Stimulated activated naive B cell treated with anti-CD40 and anti-IgM and Interleukin-4, amounts not matched to agents 10 μg/mL and 1 μg/mL and 100 μg/mL, for 72 hours (primary cell): ENCODE measurements around the gene ZNF618.

Experiments used
- ATAC-seq, 2 donors: fragments of 150-1000 bp; cut with Tn5 transposase; replicated peaks; 2 replicates each; pipeline ENCODE4 v1.10.0; 2021; ENCODE audit warnings: moderate library complexity in 1 of 2
- DNase-seq: peaks from one replicate; pipeline ENCODE4 v3.0.0; 2021
- H3K27ac Mint-ChIP-seq: one replicate; pipeline ENCODE4 v1.8.0; 2022; ENCODE audit warnings: mild to moderate bottlenecking, mixed read lengths
- H3K27me3 Mint-ChIP-seq, 2 donors: one replicate each; pipeline ENCODE4 v1.8.0; 2022; ENCODE audit warnings: mixed read lengths in 2 of 2
- H3K36me3 Mint-ChIP-seq, 2 donors: one replicate each; pipeline ENCODE4 v1.8.0; 2022; ENCODE audit warnings: mixed read lengths in 2 of 2, mild to moderate bottlenecking in 1 of 2
- H3K4me1 Mint-ChIP-seq, 2 donors: one replicate each; pipeline ENCODE4 v1.8.0; 2022; ENCODE audit warnings: mixed read lengths in 2 of 2, mild to moderate bottlenecking in 1 of 2
- H3K4me3 Mint-ChIP-seq, 2 donors: one replicate each; pipeline ENCODE4 v1.8.0; 2022; ENCODE audit warnings: mild to moderate bottlenecking in 2 of 2, mixed read lengths in 2 of 2, moderate library complexity in 1 of 2
- H3K9me3 Mint-ChIP-seq, 2 donors: one replicate each; pipeline ENCODE4 v1.8.0; 2022; ENCODE audit warnings: mixed read lengths in 2 of 2, mild to moderate bottlenecking in 1 of 2

The ZNF618 gene

GRCh38 chr9:113940077-113940476, 64.0 kb downstream of the ZNF618 start:
- no peak overlapping the region for H3K27ac Mint-ChIP-seq
- H3K9me3 Mint-ChIP-seq = peaks cover 5 to 10% of the 10 kb centered on the region in 2 donors
- H3K4me3 Mint-ChIP-seq = no peak overlapping the region
- ATAC-seq (no peak), DNase-seq (no peak)
- peaks cover 0 to 1% of the 10 kb centered on the region in 2 donors for H3K4me1 Mint-ChIP-seq
- H3K27me3 Mint-ChIP-seq = no peaks in the 10 kb centered on the region
- H3K36me3 Mint-ChIP-seq = peaks cover 9 to 11% of the 10 kb centered on the region in 2 donors

- H3K27ac Mint-ChIP-seq = no peak overlapping the region
- H3K4me3 Mint-ChIP-seq = no peak overlapping the region
- ATAC-seq (no peak), DNase-seq (no peak)
- peaks cover 5 to 10% of the 10 kb centered on the region in 2 donors for H3K9me3 Mint-ChIP-seq
- no peaks in the 10 kb centered on the region for H3K4me1 Mint-ChIP-seq
- peaks cover 9 to 11% of the 10 kb centered on the region in 2 donors for H3K36me3 Mint-ChIP-seq
- H3K27me3 Mint-ChIP-seq = no peaks in the 10 kb centered on the region
Observed at GRCh38 chr9:113941056-113941455, 64.9 kb downstream of the ZNF618 start.

- H3K4me3 Mint-ChIP-seq = no peak overlapping the region
- H3K27ac Mint-ChIP-seq = no peak overlapping the region
- no peaks in the 10 kb centered on the region for H3K27me3 Mint-ChIP-seq
- DNase-seq (no peak), ATAC-seq (no peak)
- H3K9me3 Mint-ChIP-seq = peaks cover 5 to 10% of the 10 kb centered on the region in 2 donors
- no peaks in the 10 kb centered on the region for H3K4me1 Mint-ChIP-seq
- H3K36me3 Mint-ChIP-seq = peaks cover 9 to 11% of the 10 kb centered on the region in 2 donors
Observed at GRCh38 chr9:113941526-113941925, 65.4 kb downstream of the ZNF618 start.

GRCh38 chr9:113943112-113944009, 67.3 kb downstream of the ZNF618 start:
- H3K4me1 Mint-ChIP-seq = no peaks in the 10 kb centered on the region
- DNase-seq = no peak
- no peak overlapping the region for H3K4me3 Mint-ChIP-seq
- ATAC-seq = no peak
- peaks cover 9 to 11% of the 10 kb centered on the region in 2 donors for H3K36me3 Mint-ChIP-seq
- H3K27me3 Mint-ChIP-seq = no peaks in the 10 kb centered on the region
- no peak overlapping the region for H3K27ac Mint-ChIP-seq
- peaks cover 5 to 10% of the 10 kb centered on the region in 2 donors for H3K9me3 Mint-ChIP-seq

GRCh38 chr9:113945784-113946183, 69.7 kb downstream of the ZNF618 start:
- no peak overlapping the region for H3K4me3 Mint-ChIP-seq
- ATAC-seq (no peak), DNase-seq (no peak)
- H3K36me3 Mint-ChIP-seq = peaks cover 7 to 10% of the 10 kb centered on the region in 2 donors
- H3K27ac Mint-ChIP-seq = no peak overlapping the region
- H3K4me1 Mint-ChIP-seq = peaks cover 0 to 5% of the 10 kb centered on the region in 2 donors
- H3K9me3 Mint-ChIP-seq = peaks cover 3% of the 10 kb centered on the region in 2 donors
- H3K27me3 Mint-ChIP-seq = no peaks in the 10 kb centered on the region

GRCh38 chr9:113946496-113947115, 70.5 kb downstream of the ZNF618 start:
- Mint-ChIP-seq H3K36me3 (peaks cover 3 to 7% of the 10 kb centered on the region in 2 donors), H3K27me3 (no peaks in the 10 kb centered on the region), H3K27ac (no peak overlapping the region), H3K4me3 (no peak overlapping the region), H3K4me1 (peaks cover 0 to 5% of the 10 kb centered on the region in 2 donors), H3K9me3 (no peaks in the 10 kb centered on the region)
- ATAC-seq = no peak
- DNase-seq = no peak

- peaks cover 0 to 4% of the 10 kb centered on the region in 2 donors for H3K36me3 Mint-ChIP-seq
Observed at GRCh38 chr9:113947941-113948340, 71.8 kb downstream of the ZNF618 start.

GRCh38 chr9:113948891-113949570, 72.9 kb downstream of the ZNF618 start:
- H3K4me3 Mint-ChIP-seq = no peak overlapping the region
- H3K36me3 Mint-ChIP-seq = peaks cover 0 to 2% of the 10 kb centered on the region in 2 donors
- no peaks in the 10 kb centered on the region for H3K27me3 Mint-ChIP-seq
- H3K9me3 Mint-ChIP-seq = no peaks in the 10 kb centered on the region
- H3K27ac Mint-ChIP-seq = no peak overlapping the region
- peaks cover 0 to 5% of the 10 kb centered on the region in 2 donors for H3K4me1 Mint-ChIP-seq
- no peak for ATAC-seq
- no peak for DNase-seq

More at GRCh38 chr9:113947941-113948340, 71.8 kb downstream of the ZNF618 start:
- ATAC-seq (no peak), DNase-seq (no peak)
- no peak overlapping the region for H3K4me3 Mint-ChIP-seq
- H3K27me3 Mint-ChIP-seq = no peaks in the 10 kb centered on the region
- no peak overlapping the region for H3K27ac Mint-ChIP-seq
- no peaks in the 10 kb centered on the region for H3K9me3 Mint-ChIP-seq
- peaks cover 0 to 5% of the 10 kb centered on the region in 2 donors for H3K4me1 Mint-ChIP-seq

- Mint-ChIP-seq H3K27me3 (no peaks in the 10 kb centered on the region), H3K4me3 (no peak overlapping the region), H3K27ac (no peak overlapping the region), H3K9me3 (no peaks in the 10 kb centered on the region), H3K36me3 (peaks cover 0 to 2% of the 10 kb centered on the region in 2 donors), H3K4me1 (peaks cover 0 to 5% of the 10 kb centered on the region in 2 donors)
- DNase-seq (no peak), ATAC-seq (no peak)
Observed at GRCh38 chr9:113949571-113950078, 73.5 kb downstream of the ZNF618 start.

- ATAC-seq (no peak), DNase-seq (no peak)
- Mint-ChIP-seq H3K27me3 (no peaks in the 10 kb centered on the region), H3K9me3 (no peaks in the 10 kb centered on the region), H3K27ac (no peak overlapping the region), H3K4me1 (peaks cover 0 to 5% of the 10 kb centered on the region in 2 donors), H3K4me3 (no peak overlapping the region), H3K36me3 (peaks cover 0 to 2% of the 10 kb centered on the region in 2 donors)
Observed at GRCh38 chr9:113950195-113951031, 74.3 kb downstream of the ZNF618 start.

- Mint-ChIP-seq H3K4me3 (no peak overlapping the region), H3K27ac (no peak overlapping the region), H3K4me1 (peaks cover 0 to 5% of the 10 kb centered on the region in 2 donors), H3K9me3 (no peaks in the 10 kb centered on the region), H3K27me3 (no peaks in the 10 kb centered on the region), H3K36me3 (peaks cover 0 to 2% of the 10 kb centered on the region in 2 donors)
- ATAC-seq (no peak), DNase-seq (no peak)
Observed at GRCh38 chr9:113951032-113951372, 74.9 kb downstream of the ZNF618 start.

GRCh38 chr9:113952676-113953075, 76.6 kb downstream of the ZNF618 start:
- Mint-ChIP-seq H3K4me3 (no peak overlapping the region), H3K27me3 (no peaks in the 10 kb centered on the region), H3K4me1 (peaks cover 0 to 5% of the 10 kb centered on the region in 2 donors), H3K36me3 (peaks cover 0 to 2% of the 10 kb centered on the region in 2 donors), H3K27ac (no peak overlapping the region), H3K9me3 (no peaks in the 10 kb centered on the region)
- ATAC-seq (no peak), DNase-seq (no peak)

GRCh38 chr9:113953531-113953930, 77.4 kb downstream of the ZNF618 start:
- no peaks in the 10 kb centered on the region for H3K27me3 Mint-ChIP-seq
- H3K36me3 Mint-ChIP-seq = peaks cover 0 to 2% of the 10 kb centered on the region in 2 donors
- H3K4me3 Mint-ChIP-seq = no peak overlapping the region
- DNase-seq = no peak
- ATAC-seq = no peak
- H3K4me1 Mint-ChIP-seq = peaks cover 0 to 5% of the 10 kb centered on the region in 2 donors
- no peak overlapping the region for H3K27ac Mint-ChIP-seq
- H3K9me3 Mint-ChIP-seq = no peaks in the 10 kb centered on the region
